ENCODE data around the gene IQCM. TPM values are rescaled to one million over a fixed set of nuclear protein-coding genes. Genes with fewer than 3 reads are reported as not detected.

Gene IQCM
- total and polyA plus RNA-seq, 10 of the 15 experiments (the other 5 are each of a cell fraction or from before 2014, with no cell fraction given) = not detected

DNA sequence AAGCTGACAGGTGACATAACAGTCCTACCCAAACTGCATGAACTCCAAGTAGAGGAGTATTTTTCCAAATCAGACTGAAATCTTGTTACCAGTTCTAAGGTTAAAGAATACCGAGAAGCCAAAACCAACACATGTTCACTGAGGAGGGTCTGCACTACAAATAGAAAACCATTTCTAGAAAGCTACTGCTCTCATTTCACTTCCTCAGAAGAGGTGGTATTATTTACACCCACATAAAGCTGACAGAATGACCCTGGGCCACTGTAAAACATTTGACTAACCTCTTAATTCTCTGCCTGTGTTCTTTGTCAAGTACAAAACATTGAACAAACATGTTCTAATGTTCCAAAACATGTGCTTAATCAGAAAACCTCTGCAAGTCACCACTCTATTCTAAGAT, 95.8 kb downstream of the IQCM start:
- no peak for FAIRE-seq

More for the DNA sequence above, 95.8 kb downstream of the IQCM start:
- Histone ChIP-seq H3K4me1 (ENCODE audit: control insufficient read depth, insufficient read depth, low read length) (peaks cover 3% of the 10 kb centered on the region; the same call in 1 of the 2 replicates), H3K27ac (ENCODE audit: control insufficient read depth, insufficient read depth) (no peak overlapping the region), H3K79me2 (ENCODE audit: control insufficient read depth, insufficient read depth, low read length) (no peaks in the 10 kb centered on the region), H3K27me3 (replicated peaks in 1 of 2; ENCODE audit: control insufficient read depth in 2 of 2, insufficient read depth in 2 of 2, low read length in 1 of 2) (no peaks in the 10 kb centered on the region; a peak in 1 of 4 replicates), H4K20me1 (ENCODE audit: control insufficient read depth, insufficient read depth) (no peaks in the 10 kb centered on the region), H3K9ac (ENCODE audit: control insufficient read depth, insufficient read depth, low read length) (no peak overlapping the region), H3K4me2 (ENCODE audit: control insufficient read depth, insufficient read depth) (no peak overlapping the region; the same call in 1 of the 2 replicates), H3K4me3 (no peak overlapping the region), H3K36me3 (ENCODE audit: control insufficient read depth in 2 of 2, insufficient read depth in 2 of 2, low read length in 1 of 2) (no peaks in the 10 kb centered on the region), H3K9me3 (replicated peaks; ENCODE audit: control insufficient read depth, insufficient read depth, low read length) (no peaks in the 10 kb centered on the region), H2AFZ (ENCODE audit: control insufficient read depth, low read depth, low read length) (no peak overlapping the region)
- ATAC-seq = no peak
- 0% methylated on average over 1 of the region's 1 CpG for WGBS (ENCODE audit: insufficient coverage, insufficient replicate concordance, low lambda C conversion rate, missing lambda C conversion rate)
- TF ChIP-seq IKZF1 (conservative IDR thresholded peaks at IDR 0.05) = no peak
- no peak for TF ChIP-seq CHD4 (IDR thresholded peaks at IDR 0.05)
- no peak for TF ChIP-seq KLF5 (IDR thresholded peaks at IDR 0.05; ENCODE audit: partially characterized antibody)
- TF ChIP-seq, protein P1, sequence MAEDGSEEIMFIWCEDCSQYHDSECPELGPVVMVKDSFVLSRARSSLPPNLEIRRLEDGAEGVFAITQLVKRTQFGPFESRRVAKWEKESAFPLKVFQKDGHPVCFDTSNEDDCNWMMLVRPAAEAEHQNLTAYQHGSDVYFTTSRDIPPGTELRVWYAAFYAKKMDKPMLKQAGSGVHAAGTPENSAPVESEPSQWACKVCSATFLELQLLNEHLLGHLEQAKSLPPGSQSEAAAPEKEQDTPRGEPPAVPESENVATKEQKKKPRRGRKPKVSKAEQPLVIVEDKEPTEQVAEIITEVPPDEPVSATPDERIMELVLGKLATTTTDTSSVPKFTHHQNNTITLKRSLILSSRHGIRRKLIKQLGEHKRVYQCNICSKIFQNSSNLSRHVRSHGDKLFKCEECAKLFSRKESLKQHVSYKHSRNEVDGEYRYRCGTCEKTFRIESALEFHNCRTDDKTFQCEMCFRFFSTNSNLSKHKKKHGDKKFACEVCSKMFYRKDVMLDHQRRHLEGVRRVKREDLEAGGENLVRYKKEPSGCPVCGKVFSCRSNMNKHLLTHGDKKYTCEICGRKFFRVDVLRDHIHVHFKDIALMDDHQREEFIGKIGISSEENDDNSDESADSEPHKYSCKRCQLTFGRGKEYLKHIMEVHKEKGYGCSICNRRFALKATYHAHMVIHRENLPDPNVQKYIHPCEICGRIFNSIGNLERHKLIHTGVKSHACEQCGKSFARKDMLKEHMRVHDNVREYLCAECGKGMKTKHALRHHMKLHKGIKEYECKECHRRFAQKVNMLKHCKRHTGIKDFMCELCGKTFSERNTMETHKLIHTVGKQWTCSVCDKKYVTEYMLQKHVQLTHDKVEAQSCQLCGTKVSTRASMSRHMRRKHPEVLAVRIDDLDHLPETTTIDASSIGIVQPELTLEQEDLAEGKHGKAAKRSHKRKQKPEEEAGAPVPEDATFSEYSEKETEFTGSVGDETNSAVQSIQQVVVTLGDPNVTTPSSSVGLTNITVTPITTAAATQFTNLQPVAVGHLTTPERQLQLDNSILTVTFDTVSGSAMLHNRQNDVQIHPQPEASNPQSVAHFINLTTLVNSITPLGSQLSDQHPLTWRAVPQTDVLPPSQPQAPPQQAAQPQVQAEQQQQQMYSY (CRISPR knock-in tag; IDR thresholded peaks at IDR 0.05) = no peak
- TF ChIP-seq NFIC (IDR thresholded peaks at IDR 0.05; ENCODE audit: low read depth, low read length) = no peak
- no peak for TF ChIP-seq BRCA1 (IDR thresholded peaks at IDR 0.05; ENCODE audit: low read depth, low read length)
- no peak for TF ChIP-seq RCOR1 (conservative IDR thresholded peaks at IDR 0.05; ENCODE audit: low read depth, low read length)
- no peak for TF ChIP-seq POLR2AphosphoS5 (IDR thresholded peaks at IDR 0.05; ENCODE audit: low read length)
- TF ChIP-seq KAT2A (conservative IDR thresholded peaks at IDR 0.05; ENCODE audit: control insufficient read depth, low read depth, low read length) = no peak
- TF ChIP-seq HCFC1 (IDR thresholded peaks at IDR 0.05; ENCODE audit: low read length) = no peak
- TF ChIP-seq, protein P2, sequence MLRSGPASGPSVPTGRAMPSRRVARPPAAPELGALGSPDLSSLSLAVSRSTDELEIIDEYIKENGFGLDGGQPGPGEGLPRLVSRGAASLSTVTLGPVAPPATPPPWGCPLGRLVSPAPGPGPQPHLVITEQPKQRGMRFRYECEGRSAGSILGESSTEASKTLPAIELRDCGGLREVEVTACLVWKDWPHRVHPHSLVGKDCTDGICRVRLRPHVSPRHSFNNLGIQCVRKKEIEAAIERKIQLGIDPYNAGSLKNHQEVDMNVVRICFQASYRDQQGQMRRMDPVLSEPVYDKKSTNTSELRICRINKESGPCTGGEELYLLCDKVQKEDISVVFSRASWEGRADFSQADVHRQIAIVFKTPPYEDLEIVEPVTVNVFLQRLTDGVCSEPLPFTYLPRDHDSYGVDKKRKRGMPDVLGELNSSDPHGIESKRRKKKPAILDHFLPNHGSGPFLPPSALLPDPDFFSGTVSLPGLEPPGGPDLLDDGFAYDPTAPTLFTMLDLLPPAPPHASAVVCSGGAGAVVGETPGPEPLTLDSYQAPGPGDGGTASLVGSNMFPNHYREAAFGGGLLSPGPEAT (IDR thresholded peaks at IDR 0.05; ENCODE audit: low read depth) = no peak
- TF ChIP-seq, protein P3, sequence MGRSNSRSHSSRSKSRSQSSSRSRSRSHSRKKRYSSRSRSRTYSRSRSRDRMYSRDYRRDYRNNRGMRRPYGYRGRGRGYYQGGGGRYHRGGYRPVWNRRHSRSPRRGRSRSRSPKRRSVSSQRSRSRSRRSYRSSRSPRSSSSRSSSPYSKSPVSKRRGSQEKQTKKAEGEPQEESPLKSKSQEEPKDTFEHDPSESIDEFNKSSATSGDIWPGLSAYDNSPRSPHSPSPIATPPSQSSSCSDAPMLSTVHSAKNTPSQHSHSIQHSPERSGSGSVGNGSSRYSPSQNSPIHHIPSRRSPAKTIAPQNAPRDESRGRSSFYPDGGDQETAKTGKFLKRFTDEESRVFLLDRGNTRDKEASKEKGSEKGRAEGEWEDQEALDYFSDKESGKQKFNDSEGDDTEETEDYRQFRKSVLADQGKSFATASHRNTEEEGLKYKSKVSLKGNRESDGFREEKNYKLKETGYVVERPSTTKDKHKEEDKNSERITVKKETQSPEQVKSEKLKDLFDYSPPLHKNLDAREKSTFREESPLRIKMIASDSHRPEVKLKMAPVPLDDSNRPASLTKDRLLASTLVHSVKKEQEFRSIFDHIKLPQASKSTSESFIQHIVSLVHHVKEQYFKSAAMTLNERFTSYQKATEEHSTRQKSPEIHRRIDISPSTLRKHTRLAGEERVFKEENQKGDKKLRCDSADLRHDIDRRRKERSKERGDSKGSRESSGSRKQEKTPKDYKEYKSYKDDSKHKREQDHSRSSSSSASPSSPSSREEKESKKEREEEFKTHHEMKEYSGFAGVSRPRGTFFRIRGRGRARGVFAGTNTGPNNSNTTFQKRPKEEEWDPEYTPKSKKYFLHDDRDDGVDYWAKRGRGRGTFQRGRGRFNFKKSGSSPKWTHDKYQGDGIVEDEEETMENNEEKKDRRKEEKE (IDR thresholded peaks at IDR 0.05) = no peak
- no peak for TF ChIP-seq SREBF1 (IDR thresholded peaks at IDR 0.05; ENCODE audit: low read length)
- TF ChIP-seq NRF1 (conservative IDR thresholded peaks at IDR 0.05; ENCODE audit: low read depth, low read length) = no peak
- no peak for TF ChIP-seq RUNX3 (IDR thresholded peaks at IDR 0.05; ENCODE audit: low read length)
- no peak for TF ChIP-seq STAT3 (IDR thresholded peaks at IDR 0.05; ENCODE audit: low read depth, low read length)
- TF ChIP-seq BMI1 (IDR thresholded peaks at IDR 0.05; ENCODE audit: borderline replicate concordance) = no peak
- no peak for TF ChIP-seq DPF2 (IDR thresholded peaks at IDR 0.05)
- no peak for TF ChIP-seq TBL1XR1 (IDR thresholded peaks at IDR 0.05; ENCODE audit: low read depth, low read length)
- ChIA-PET RAD21 (ENCODE audit: unreplicated experiment) (no interaction called here), CTCF (interaction anchor here (0.7 kb wide), 1 partner anchor 187 kb away, joined by 3 read pairs; no protein-coding TSS in a partner anchor), SMC1A (ENCODE audit: uncharacterized antibody, unreplicated experiment) (interaction anchor here (0.6 to 1.3 kb wide), 3 partner anchors 12 to 272 kb away, joined by 3 to 6 read pairs (median 3); no protein-coding TSS in a partner anchor), POLR2A (no interaction called here)
- intact Hi-C loops (cut with micrococcal nuclease; ENCODE audit: unreplicated experiment) (no loop called here), in situ Hi-C loops (cut with MboI) (no loop called here)
- BruUV-seq (replicated peaks) = no TSS peak
- no peak for DNase-seq (ENCODE audit: low read depth, low spot score)
